Keratinocyte (primary cell): ENCODE measurements around the gene MPC1. TPM values are rescaled to one million over a fixed set of nuclear protein-coding genes. Genes with fewer than 3 reads are reported as not detected.

ENCODE experiments used
- DNase-seq: peaks from one replicate; pipeline ENCODE4 v3.0.0-alpha.2; 2011; ENCODE audit warnings: low read depth, missing footprints, low spot score
- FAIRE-seq: peaks from 2 replicates; lab custom pipeline; 2011; peaks lifted over from hg19 to GRCh38; lab: Jason Lieb, UNC
- H2AFZ ChIP-seq: 2 replicates; pipeline ENCODE4 v1.6.0; 2012; ENCODE audit warnings: low read length, control low read depth, inconsistent platforms; ENCODE audit not compliant: control insufficient read depth
- H3K27ac ChIP-seq: 2 replicates; pipeline ENCODE4 v1.5.1; 2011; ENCODE audit warnings: low read length; ENCODE audit not compliant: control insufficient read depth, insufficient read depth
- H3K27me3 ChIP-seq: 3 replicates; pipeline ENCODE4 v1.6.0; 2011; ENCODE audit warnings: low read length; ENCODE audit not compliant: control insufficient read depth, insufficient read depth; ENCODE audit errors: extremely low read depth
- H3K36me3 ChIP-seq, 2 experiments: 2 replicates in 1 of 2; 3 replicates in 1 of 2; pipeline ENCODE4 v1.5.1; 2011; ENCODE audit warnings: low read length in 2 of 2, mild to moderate bottlenecking in 1 of 2; ENCODE audit not compliant: control insufficient read depth in 2 of 2, insufficient read depth in 2 of 2; ENCODE audit errors: extremely low read depth in 1 of 2
- H3K4me1 ChIP-seq: 3 replicates; pipeline ENCODE4 v1.5.1; 2011; ENCODE audit warnings: low read length; ENCODE audit not compliant: control insufficient read depth, insufficient read depth; ENCODE audit errors: extremely low read depth
- H3K4me2 ChIP-seq: 3 replicates; pipeline ENCODE4 v1.6.0; 2011; ENCODE audit warnings: low read depth, low read length; ENCODE audit not compliant: control insufficient read depth, insufficient read depth; ENCODE audit errors: extremely low read depth
- H3K4me3 ChIP-seq, 3 experiments: fragments of 200-600 bp in 1 of 3; sonication (generic) in 1 of 3; 2 replicates in 2 of 3; 3 replicates in 1 of 3; pipeline ENCODE4 v1.5.1; 2011 to 2016; ENCODE audit warnings: low read length in 3 of 3, mild to moderate bottlenecking in 3 of 3, control low read depth in 2 of 3, inconsistent platforms in 1 of 3, low read depth in 1 of 3, mixed read lengths in 1 of 3, mixed run types in 1 of 3, moderate library complexity in 1 of 3; ENCODE audit not compliant: control insufficient read depth in 2 of 3, insufficient read depth in 2 of 3; ENCODE audit errors: extremely low read depth in 1 of 3
- H3K79me2 ChIP-seq: 2 replicates; pipeline ENCODE4 v1.6.0; 2012; ENCODE audit warnings: low read length; ENCODE audit not compliant: control insufficient read depth, insufficient read depth
- H3K9ac ChIP-seq: 3 replicates; pipeline ENCODE4 v1.6.0; 2011; ENCODE audit warnings: low read length; ENCODE audit not compliant: control insufficient read depth, insufficient read depth; ENCODE audit errors: extremely low read depth
- H3K9me1 ChIP-seq: 3 replicates; pipeline ENCODE4 v1.6.0; 2011; ENCODE audit warnings: low read length; ENCODE audit not compliant: control insufficient read depth, insufficient read depth; ENCODE audit errors: extremely low read depth
- H3K9me3 ChIP-seq: 2 replicates; pipeline ENCODE4 v1.5.1; 2012; ENCODE audit warnings: low read depth, low read length; ENCODE audit not compliant: control insufficient read depth
- H4K20me1 ChIP-seq: 3 replicates; pipeline ENCODE4 v1.6.0; 2011; ENCODE audit warnings: low read length; ENCODE audit not compliant: control insufficient read depth, insufficient read depth; ENCODE audit errors: extremely low read depth
- CTCF ChIP-seq, 3 experiments: IDR thresholded peaks in 1 of 3; conservative IDR thresholded peaks in 1 of 3; optimal IDR thresholded peaks in 1 of 3; 2 replicates in 2 of 3; 3 replicates in 1 of 3; pipeline versions ENCODE3 to v1.5.1; 2011; ENCODE audit warnings: low read length in 3 of 3, mild to moderate bottlenecking in 3 of 3, moderate library complexity in 2 of 3, control low read depth in 1 of 3, inconsistent platforms in 1 of 3; ENCODE audit not compliant: insufficient read depth in 2 of 3; ENCODE audit errors: extremely low read depth in 1 of 3
- EZH2 ChIP-seq: IDR thresholded peaks from one replicate; pipeline ENCODE4 v1.6.1; 2012; ENCODE audit warnings: inconsistent platforms, mild to moderate bottlenecking, low read length, moderate library complexity
- dilution Hi-C: fragments of 300-500 bp; cut with MboI; formaldehyde crosslinking; loops from one replicate; pipeline ENCODE4 v1.7.0; 2020; ENCODE audit warnings: low sequenced_read_pairs; ENCODE audit not compliant: extremely low pct_ligation_motif_present
- polyA plus RNA-seq, 5 experiments: library from polyadenylated mRNA; depleted of rRNA in 3 of 5; stranded (reverse) in 3 of 5; stranded (forward) in 1 of 5; unstranded in 1 of 5; fragments of >200 nt; gene quantifications; 1 replicate in 1 of 5; 2 replicates in 3 of 5; 3 replicates in 1 of 5; pipeline versions ENCODE4 v1.2.1 to v1.2.3, GENCODE V29; 2011 to 2012; ENCODE audit warnings: missing spikeins in 2 of 5, low read depth in 1 of 5, low replicate concordance in 1 of 5

MPC1 gene
- polyA plus RNA-seq, 1 donor (not counting 4 experiments of a cell fraction or from before 2014, with no cell fraction given): 26.4 TPM

- no peaks in the 10 kb centered on the region for H3K9me3 ChIP-seq
- H2AFZ ChIP-seq: no peak overlapping the region
- H3K27ac ChIP-seq: no peak overlapping the region
- no peak overlapping the region for H3K4me2 ChIP-seq
- H3K27me3 ChIP-seq: no peaks in the 10 kb centered on the region
- DNase-seq (no peak), FAIRE-seq (no peak)
- no peak overlapping the region for H3K9ac ChIP-seq
- no peaks in the 10 kb centered on the region for H3K36me3 ChIP-seq
- H3K9me1 ChIP-seq: no peaks in the 10 kb centered on the region
- dilution Hi-C loops: no loop called here
- no peaks in the 10 kb centered on the region for H3K79me2 ChIP-seq
- no peaks in the 10 kb centered on the region for H3K4me1 ChIP-seq
- no peak for TF ChIP-seq CTCF (optimal IDR thresholded peaks at IDR 0.05 in 1 of 3, IDR thresholded peaks at IDR 0.05 in 1 of 3, conservative IDR thresholded peaks at IDR 0.05 in 1 of 3; ENCODE audit: extremely low read depth in 1 of 3, insufficient read depth in 2 of 3, low read length in 3 of 3)
- no peak for TF ChIP-seq EZH2
- no peak overlapping the region for H3K4me3 ChIP-seq
- H4K20me1 ChIP-seq: no peaks in the 10 kb centered on the region
Observed at GRCh38 chr6:166424431-166424830, 41.7 kb upstream of the MPC1 start.

GRCh38 chr6:166423781-166424180 is 41.0 kb upstream of the MPC1 start:
- Histone ChIP-seq H4K20me1 (no peaks in the 10 kb centered on the region), H3K4me1 (no peaks in the 10 kb centered on the region), H2AFZ (no peak overlapping the region), H3K9me3 (no peaks in the 10 kb centered on the region), H3K4me3 (no peak overlapping the region), H3K4me2 (no peak overlapping the region), H3K9ac (no peak overlapping the region), H3K36me3 (no peaks in the 10 kb centered on the region), H3K9me1 (no peaks in the 10 kb centered on the region), H3K79me2 (no peaks in the 10 kb centered on the region), H3K27me3 (no peaks in the 10 kb centered on the region), H3K27ac (no peak overlapping the region)
- DNase-seq (no peak), FAIRE-seq (no peak)
- TF ChIP-seq EZH2 (no peak), CTCF (optimal IDR thresholded peaks at IDR 0.05 in 1 of 3, IDR thresholded peaks at IDR 0.05 in 1 of 3, conservative IDR thresholded peaks at IDR 0.05 in 1 of 3; ENCODE audit: extremely low read depth in 1 of 3, insufficient read depth in 2 of 3, low read length in 3 of 3) (no peak)
- dilution Hi-C loops: no loop called here
